SK-N-MC (cell line): Measurements from ENCODE around the gene ITGBL1.

Experiments used
- EZH2 ChIP-seq: fragments of 200-600 bp; sonication (generic); IDR thresholded peaks from one replicate; pipeline ENCODE4 v1.6.1; 2017; ENCODE audit warnings: antibody characterized with exemption
- FOXP2 ChIP-seq: optimal IDR thresholded peaks from 2 replicates; pipeline ENCODE3; 2011; ENCODE audit warnings: mild to moderate bottlenecking, moderate library complexity; ENCODE audit not compliant: insufficient read depth; ENCODE audit errors: extremely low read length, control extremely low read depth
- POLR2AphosphoS5 ChIP-seq: IDR thresholded peaks from 2 replicates; pipeline ENCODE4 v1.6.1; 2012; ENCODE audit warnings: mild to moderate bottlenecking, low read depth, low read length, borderline replicate concordance

DNA sequence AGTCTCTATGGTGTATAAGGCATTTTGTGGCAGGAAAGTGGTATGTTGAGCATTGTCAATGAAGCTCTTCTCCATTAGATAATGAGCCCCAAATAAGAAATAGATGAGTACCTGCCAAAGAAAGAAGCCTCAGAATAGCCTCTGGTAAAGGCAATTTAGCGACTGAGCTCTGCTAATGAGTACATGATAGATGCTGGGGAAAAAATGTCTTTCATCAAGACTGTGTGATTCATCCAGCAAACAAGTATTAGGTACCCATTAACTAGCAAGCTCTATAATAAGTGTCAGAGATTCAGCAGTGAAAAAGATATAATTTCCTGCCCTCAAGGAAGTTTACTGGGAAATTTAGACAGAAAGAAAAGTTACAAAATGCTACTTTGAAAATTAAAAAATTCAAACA lies 294.6 kb downstream of the ITGBL1 start:
- TF ChIP-seq EZH2 = no peak
- no peak for TF ChIP-seq POLR2AphosphoS5
- TF ChIP-seq FOXP2 = no peak
